HG03432 (cell line): ENCODE results near the gene KRTAP5-11.
"Not testable (repeated sequence)": the region's sequence is repeated elsewhere in the genome, so short reads cannot be mapped to it uniquely, and the experiment has no call there.

ENCODE experiments used
- ATAC-seq: cut with Tn5 transposase; IDR thresholded peaks from one replicate; pipeline ENCODE4 v1.9.1; 2021; ENCODE audit warnings: mild to moderate bottlenecking, moderate library complexity; ENCODE audit not compliant: unreplicated experiment

Gene KRTAP5-11

DNA sequence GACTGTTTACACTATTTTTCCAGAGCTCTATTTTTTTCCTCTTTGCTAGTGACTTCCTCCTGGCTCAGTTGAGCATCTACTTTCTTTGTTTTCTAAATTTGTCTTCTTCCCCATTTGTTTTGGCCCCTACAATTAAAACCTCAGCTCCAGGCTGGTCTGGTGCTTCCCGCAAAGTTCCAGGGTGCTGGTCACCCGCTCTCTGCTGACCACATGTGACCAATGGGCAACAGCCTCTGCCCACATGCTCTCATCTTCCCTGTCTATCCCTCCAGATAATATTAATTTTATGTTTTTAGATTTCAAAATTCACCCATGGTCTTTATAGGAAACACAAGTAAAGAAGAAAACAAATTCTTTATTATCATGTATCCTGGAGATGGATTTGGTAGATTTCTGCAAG, 294 bp upstream of the KRTAP5-11 start:
- ATAC-seq, result not testable (repeated sequence)

DNA sequence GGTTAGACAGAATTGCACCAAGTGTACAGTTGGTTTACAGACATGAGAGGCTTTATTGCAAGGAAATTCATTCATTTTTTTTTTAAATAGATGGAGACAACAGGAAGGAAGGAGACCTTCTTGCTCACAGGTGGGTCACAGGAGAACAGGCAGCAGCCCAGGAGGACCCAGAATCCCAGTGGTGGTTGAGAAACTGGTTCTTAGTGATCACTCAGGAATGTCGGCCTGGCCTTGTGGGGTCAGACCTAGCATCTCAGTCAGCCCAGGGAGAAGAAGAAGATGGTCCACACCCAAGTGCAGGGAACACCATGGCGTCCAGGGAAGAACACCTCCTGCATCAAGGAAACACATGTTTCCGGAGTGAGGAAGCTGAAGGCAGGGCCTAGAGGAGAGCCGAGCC, 849 bp downstream of the KRTAP5-11 start:
- ATAC-seq, result no peak

DNA sequence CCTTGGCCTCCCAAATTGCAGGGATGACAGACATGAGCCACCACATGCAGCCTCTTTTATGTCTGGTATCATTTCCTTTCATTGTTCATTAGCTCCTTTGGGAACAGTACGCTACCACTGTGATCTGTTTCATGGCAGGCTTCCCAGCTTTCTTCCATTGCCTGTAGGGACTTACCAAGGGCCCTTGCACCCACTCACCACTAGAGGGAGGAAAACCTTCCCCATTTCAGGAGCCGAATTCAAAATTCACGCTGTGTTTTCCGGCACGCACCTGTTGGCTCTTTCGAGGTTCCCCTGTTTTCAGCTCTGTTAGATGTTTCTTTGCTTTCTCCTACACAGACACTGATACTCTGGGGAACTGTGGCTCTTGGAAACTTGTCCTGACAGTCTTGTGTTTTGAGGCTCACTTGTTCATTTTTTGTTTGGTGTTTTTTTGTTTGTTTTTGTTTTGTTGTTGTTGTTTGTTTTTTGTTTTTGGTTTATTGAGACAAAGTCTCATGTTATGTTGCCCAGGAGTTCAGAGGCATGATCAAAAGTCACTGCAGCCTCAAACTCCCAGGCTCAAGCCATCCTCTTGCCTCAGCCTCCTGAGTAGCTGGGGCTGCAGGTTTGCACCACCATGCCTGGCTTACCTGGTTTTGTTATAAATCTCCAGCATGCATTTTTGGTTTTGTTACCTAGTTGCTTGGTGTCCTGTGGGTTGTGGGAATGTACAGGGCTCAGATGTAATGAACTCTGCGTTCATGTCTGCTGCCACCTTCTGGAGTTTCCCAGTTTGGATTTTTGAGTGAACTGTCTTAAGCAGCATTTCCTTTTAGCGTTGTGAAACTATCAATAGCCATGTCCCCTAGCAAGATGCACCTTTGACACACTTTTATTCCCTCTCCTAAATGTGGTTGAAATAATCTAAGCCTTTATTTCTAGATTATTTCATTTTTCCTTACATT, 2.3 kb downstream of the KRTAP5-11 start:
- no peak for ATAC-seq

DNA sequence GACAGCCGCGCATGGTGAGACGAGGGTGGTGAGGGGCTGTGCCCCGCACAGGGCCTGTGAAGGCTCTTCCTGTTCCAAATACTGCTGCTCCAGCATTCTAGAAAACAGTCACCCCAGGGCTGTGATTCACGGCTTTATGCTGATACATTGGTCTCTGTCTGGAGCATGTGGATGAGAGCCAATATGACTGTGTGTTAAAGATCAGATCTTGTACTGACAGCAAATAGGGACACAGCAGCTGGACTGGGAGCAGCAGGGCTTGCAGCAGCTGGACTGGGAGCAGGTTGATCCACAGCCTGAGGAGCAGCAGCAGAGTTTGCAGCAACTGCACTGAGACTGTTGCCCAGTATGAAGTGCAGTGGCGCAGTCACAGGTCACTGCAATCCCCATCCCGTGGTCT, 3.2 kb downstream of the KRTAP5-11 start:
- ATAC-seq, result not testable (repeated sequence)

DNA sequence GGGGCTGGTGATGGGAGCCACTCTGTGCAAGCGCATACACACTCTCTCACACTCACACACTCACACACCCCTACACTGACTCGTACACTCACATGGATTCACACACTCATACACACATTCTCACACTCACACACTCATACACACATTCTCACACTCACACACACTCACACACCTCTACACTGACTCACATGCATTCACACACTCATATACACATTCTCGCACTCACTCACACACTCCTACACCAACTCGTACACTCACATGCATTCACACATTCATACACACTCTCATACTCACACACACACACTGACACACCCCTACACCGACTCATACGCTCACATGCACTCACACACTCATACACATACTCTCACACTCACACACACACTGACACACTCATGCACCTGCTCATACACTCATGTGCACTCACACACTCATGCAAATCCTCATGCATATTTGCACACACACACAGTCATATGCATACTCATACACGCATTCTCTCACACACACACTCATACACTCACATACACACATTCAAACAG, 5.1 kb downstream of the KRTAP5-11 start:
- ATAC-seq, result no peak

DNA sequence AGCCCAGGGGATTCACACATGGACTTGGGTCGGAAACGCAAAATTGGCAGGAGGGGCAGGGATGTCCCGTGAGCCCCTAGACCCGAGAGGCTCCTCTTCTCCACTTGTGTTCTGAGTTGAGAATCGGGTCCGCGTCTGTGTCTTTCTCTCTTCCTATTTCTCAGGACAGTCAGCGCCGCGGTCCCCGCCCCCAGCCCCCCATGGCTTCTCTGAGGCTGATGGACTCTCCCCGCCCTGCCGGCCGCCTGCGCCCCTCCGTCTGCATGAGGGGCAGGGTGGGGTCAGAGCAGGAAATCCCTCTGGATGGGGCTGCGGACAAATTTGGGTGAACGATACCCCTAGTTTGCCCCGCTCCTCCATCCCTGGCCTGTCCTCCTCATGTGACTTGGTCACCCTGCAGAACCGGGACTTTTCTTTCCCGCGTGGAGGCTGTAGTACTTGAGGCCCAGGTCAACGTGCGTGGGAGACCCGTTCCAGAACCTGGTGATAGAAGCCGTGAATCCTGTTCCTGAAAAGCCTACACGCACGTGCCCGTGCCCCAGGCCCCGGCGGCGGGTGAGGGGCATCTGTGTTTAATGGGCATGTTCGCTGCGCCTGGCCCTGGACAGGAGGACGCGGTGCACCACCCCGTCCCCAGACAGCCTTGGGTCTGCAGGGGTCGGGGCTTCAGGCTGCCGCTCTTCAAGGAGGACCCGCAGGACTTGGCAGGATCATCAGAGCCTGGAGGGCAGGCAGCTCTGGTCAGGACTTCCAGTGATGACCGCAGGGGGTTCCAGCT, 5.8 kb downstream of the KRTAP5-11 start:
- ATAC-seq, result not testable (repeated sequence)

DNA sequence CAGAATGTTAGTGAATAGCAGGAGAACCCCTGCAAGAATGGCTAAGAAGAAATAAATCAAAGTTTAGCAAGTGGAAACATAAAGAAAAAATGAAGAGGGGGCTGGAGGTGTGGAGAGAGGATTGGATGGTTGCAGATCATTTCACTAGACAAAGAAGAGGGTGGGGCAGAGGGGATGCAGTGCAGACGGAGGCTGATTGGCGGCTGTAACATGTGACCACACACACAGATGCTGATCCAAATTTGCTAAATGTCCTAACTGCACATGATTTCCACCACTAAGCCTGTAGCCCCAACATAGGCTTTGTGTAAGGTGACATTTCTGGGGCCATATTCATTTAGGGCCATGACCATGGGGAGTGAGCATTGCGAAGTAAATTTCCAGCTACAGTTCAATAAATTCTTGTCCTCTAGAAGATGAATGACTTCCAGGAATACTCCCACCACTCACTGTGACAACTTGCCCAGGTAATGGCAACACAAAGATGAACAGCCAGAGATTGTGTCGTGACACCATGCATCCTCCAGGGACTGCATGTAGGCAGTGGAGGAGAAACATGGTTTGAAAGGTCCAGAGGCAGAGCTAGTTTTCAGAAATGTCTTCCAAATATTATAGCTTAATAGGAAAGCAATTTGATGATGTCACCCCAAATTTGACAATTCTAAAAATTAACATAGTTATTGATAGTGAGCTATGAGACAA, 6.8 kb downstream of the KRTAP5-11 start:
- ATAC-seq, result no peak

DNA sequence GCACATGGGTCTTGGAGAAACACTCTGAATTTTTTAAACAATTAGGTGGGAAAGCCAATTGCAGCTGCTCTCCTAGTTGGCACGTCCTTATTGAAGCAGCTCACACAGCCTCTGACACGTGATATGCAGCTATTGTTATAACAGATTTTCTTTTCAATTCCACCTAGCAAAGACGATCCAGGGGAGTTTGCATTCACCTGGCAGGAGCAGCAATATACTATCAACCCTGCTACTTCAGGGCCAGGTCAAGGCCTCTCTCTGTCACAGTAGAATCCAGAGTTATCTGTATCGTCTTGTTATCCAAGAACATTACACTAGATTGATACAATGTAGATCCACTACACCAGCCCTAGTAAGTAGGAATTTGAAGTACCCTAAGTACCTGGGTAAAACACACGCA, 8.3 kb downstream of the KRTAP5-11 start:
- no peak for ATAC-seq

DNA sequence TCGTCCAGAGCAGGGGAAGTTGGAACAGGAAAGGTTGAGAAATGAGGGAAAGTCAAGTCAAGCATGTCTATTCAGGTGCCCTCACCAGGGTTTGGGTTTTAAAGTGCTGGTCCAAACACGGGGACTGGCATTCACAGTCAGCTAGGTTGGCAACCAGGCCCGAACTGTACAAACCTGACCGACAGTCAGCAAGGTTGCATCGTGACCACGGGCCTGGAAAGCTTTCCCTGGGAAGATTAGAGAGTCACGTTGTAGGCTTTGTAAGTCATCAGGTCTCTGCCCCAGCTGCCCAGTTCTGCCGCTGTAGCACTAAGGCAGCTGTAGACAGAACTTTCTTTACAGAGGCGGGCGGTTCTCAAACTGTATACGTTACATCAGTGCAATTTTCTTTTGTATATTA, 9.9 kb downstream of the KRTAP5-11 start:
- ATAC-seq, result no peak

DNA sequence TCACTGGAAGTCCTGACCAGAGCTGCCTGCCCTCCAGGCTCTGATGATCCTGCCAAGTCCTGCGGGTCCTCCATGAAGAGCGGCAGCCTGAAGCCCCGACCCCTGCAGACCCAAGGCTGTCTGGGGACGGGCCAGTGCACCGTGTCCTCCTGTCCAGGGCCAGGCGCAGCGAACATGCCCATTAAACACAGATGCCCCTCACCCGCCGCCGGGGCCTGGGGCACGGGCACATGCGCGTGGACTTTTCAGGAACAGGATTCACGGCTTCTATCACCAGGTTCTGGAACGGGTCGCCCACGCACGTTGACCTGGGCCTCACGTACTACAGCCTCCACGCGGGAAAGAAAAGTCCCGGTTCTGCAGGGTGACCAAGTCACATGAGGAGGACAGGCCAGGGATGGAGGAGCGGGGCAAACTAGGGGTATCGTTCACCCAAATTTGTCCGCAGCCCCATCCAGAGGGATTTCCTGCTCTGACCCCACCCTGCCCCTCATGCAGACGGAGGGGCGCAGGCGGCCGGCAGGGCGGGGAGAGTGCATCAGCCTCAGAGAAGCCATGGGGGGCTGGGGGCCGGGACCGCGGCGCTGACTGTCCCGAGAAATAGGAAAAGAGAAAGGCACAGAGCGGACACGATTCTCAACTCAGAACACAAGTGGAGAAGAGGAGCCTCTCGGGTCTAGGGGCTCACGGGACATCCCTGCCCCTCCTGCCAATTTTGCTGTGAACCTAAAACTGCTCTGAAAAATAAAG, 11.4 kb downstream of the KRTAP5-11 start:
- not testable (repeated sequence) for ATAC-seq

DNA sequence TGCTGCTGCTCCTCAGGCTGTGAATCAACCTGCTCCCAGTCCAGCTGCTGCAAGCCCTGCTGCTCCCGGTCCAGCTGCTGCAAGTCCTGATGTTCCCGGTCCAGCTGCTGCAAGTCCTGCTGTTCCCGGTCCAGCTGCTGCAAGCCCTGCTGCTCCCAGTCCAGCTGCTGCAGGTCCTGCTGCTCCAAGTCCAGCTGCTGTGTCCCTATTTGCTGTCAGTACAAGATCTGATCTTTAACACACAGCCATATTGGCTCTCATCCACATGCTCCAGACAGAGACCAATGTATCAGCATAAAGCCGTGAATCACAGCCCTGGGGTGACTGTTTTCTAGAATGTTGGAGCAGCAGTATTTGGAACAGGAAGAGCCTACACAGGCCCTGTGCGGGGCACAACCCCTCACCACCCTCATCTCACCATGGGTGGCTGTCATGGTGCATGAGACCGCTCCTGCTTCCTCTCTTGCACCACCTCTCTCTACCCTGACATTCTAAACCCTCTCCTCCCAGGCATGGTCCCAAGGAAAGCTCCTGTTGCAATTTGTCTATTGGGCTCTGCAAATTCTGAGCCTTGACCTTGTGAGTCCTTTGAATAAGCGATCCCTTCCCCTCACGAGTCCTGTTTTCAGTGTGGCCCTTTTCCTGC, 13.8 kb downstream of the KRTAP5-11 start:
- ATAC-seq, result no peak

DNA sequence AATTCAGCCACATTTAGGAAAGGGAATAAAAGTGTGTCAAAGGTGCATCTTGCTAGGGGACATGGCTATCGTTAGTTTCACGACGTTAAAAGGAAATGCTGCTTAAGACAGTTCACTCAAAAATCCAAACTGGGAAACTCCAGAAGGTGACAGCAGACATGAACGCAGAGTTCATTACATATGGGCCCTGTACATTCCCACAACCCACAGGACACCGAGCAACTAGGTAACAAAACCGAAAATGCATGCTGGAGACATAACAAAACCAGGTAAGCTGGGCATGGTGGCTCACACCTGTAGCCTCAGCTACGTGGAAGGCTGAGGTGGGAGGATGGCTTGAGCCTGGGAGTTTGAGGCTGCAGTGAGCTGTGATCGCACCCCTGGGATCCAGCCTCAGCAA, 15.0 kb downstream of the KRTAP5-11 start:
- not testable (repeated sequence) for ATAC-seq

DNA sequence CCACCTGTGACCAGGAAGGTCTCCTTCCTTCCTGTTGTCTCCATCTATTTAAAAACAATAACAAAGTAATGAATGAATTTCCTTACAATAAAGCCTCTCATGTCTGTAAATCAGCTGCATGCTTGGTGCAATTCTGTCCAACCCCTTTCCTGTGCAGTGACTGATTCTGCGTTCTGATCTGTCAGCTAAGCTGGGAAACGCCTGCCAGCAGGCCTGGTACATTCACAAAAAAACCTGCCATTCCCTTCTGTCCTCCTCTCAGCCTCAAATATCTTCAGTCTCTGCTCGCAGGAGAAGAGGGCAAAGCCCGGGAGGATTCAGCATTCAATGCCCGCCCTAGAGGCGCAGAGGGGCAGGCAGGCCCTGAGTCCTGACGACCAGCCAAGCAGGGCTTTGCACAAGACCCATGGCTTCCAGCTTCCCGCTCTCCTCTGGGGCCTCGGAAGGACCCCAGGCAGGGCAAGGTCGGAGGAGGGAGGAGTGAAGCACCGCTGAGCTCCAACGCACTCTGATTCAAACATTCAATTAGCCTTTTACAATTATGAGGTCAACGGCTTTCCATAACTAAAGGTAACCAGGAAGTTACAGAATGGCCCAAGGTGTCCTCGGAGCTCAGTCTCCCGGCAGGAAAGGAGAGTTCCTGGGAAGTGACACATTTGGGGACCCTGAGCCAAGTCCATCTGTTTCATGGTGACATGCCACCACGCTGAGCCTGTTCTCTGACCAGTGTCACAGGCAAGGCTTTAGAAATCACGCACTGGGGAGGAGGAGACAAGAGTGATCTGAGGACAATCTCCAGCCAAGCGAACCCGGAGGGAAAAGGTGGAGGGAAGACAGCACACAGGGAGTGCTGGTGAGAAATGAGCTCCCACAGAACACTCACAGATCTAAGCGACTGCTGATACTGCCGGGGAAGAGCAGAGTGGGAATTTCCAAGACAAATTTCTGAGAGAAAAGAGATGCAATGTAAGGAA, 15.8 kb downstream of the KRTAP5-11 start:
- ATAC-seq, result not testable (repeated sequence)

DNA sequence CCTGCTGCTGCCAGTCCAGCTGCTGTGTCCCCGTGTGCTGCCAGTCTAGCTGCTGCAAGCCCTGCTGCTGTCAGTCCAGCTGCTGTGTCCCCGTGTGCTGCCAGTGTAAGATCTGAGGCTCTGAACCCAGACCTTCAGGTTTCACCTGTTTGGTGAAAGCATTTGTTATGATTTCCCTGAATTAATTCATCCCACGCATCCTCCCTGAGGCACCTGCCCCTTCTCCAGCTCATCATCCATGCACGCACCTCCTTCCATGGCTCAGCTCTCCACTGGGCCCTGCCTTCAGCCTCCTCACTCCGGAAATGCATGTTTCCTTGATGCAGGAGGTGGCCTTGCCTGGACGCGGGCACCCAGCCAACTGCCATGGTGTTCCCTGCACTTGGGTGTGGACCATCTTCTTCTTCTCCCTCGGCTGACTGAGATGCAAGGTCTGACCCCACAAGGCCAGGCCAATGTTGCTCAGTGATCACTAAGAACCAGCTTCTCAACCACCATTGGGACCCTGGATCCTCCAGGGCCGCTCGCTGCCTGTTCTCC, 16.5 kb downstream of the KRTAP5-11 start:
- ATAC-seq, result no peak

DNA sequence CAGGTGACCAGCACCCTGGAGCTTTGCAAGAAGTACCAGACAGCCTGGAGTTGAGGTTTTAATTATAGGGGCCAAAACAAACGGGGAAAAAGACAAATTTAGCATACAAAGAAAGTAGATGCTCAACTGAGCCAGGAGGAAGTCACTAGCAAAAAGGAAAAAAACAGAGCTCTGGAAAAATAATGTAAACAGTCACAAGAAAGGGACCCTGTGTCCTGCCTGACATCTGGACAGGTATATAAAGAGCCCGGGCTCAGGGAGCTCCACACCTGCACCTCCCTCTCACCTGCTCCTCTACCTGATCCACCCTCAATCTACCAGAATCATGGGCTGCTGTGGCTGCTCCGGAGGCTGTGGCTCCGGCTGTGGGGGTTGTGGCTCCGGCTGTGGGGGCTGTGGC, 17.4 kb downstream of the KRTAP5-11 start, which contains the start of gene KRTAP5-10:
Gene KRTAP5-10, plus strand, starts transcription at position 301 of the 400 bp plus-strand sequence. Its CDS starts 25 bp downstream, at position 326.
- ATAC-seq, result no peak

DNA sequence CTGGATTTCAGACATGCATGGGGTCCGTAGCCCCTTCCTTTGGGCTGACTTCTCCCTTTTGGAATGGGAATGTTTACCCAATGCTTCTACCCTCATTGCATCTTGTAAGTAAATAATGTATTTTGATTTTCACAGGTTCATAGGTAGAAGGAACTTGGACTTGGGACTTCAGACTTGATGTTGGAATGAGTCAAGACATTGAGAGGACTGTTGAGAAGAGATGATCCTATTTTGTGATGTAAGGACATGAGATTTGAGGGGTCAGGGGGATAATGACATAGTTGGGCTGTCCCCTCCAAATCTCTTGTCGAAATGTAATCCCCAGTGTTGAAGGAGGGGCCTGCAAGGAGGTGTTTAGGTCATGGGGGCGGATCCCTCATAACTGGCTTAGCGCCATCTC, 18.2 kb downstream of the KRTAP5-11 start:
- ATAC-seq, result no peak

DNA sequence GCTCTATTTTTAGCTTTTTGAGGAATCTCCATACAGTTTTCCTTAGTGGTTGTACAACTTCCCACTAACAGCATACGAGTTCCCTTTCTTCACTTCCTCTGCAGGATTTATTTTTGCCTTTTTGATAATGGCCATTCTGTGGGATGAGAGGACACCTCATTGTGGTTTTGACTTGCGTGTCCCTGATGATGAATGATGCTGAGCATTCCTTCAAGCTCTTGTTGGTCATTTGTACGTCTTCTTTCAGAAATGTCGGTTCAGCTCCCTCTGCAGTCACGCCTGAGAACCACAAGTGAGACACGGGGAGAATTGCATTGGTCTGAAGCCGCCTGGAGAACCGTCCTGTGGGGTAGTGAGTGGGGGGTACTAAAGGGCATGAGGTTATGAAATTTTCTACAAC, 19.3 kb downstream of the KRTAP5-11 start:
- no peak for ATAC-seq

DNA sequence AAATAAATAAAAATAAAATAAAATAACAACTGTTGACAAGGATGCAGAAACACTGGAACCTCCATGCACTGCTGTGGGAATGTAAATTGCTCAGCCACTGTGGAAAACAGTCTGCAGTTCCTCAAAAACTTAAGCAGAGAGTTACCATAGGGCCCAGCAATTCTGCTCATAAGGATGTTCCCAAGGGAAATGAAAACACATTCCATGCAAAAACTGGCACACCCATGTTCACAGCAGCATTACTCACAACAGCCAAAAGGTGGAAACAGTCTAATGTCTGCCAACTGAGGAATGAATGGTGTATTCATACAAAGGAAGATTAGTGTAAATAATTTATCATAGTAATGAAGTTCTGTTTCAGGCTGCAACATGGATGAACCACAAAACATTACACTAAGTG, 20.6 kb downstream of the KRTAP5-11 start:
- no peak for ATAC-seq
